Cardiac muscle cell (in vitro differentiated cells and primary cell): ENCODE results near the gene ADSS1. TPM values are rescaled to one million over a fixed set of nuclear protein-coding genes. Genes with fewer than 3 reads are reported as not detected.

Source experiments
- DNase-seq, 2 donors: peaks; one replicate each; pipeline versions ENCODE4 v3.0.0 to v3.0.0-alpha.2; 2010 to 2017; ENCODE audit warnings: low read depth in 1 of 2, low spot score in 1 of 2
- H3K27ac ChIP-seq: fragments of 200-600 bp; sonication (generic); 2 replicates; pipeline ENCODE4 v1.5.1; 2016
- H3K27me3 ChIP-seq: fragments of 200-600 bp; sonication (generic); 2 replicates; pipeline ENCODE4 v1.6.0; 2016; ENCODE audit warnings: control low read depth
- H3K36me3 ChIP-seq: fragments of 200-600 bp; sonication (generic); 2 replicates; pipeline ENCODE4 v1.5.1; 2016; ENCODE audit warnings: control low read depth
- H3K4me1 ChIP-seq: fragments of 200-600 bp; sonication (generic); 2 replicates; pipeline ENCODE4 v1.8.1; 2017; ENCODE audit warnings: low read depth, mild to moderate bottlenecking, mixed run types
- H3K4me3 ChIP-seq: fragments of 200-600 bp; sonication (generic); 2 replicates; pipeline ENCODE4 v1.5.1; 2016; ENCODE audit warnings: mild to moderate bottlenecking
- H3K9me3 ChIP-seq: fragments of 200-600 bp; sonication (generic); 2 replicates; pipeline ENCODE4 v1.5.1; 2017; ENCODE audit warnings: low read depth, mild to moderate bottlenecking, control low read depth
- CTCF ChIP-seq: IDR thresholded peaks from 2 replicates; pipeline ENCODE4 v1.5.1; 2012; ENCODE audit warnings: low read depth, mild to moderate bottlenecking, low read length
- polyA plus RNA-seq: library from polyadenylated mRNA; unstranded; fragments of >200 nt; fragmentation: Nextera tagmentation; extraction: Ambion mirVana; gene quantifications from 2 replicates; pipeline ENCODE4 v1.2.1, GENCODE V29; 2016
- total RNA-seq: library from RNA; depleted of rRNA; stranded (reverse); fragments of >200 nt; gene quantifications from 2 replicates; pipeline ENCODE4 v1.2.3, GENCODE V29; 2016

ADSS1 gene
- total and polyA plus RNA-seq, 2 experiments from 2014 or later = 53.4 to 63.8 TPM

- peak overlapping the region; percentile 69 for H3K27ac ChIP-seq
- H3K4me3 ChIP-seq = peak overlapping the region; percentile 37
- no peak for TF ChIP-seq CTCF
- H3K9me3 ChIP-seq = no peaks in the 10 kb centered on the region
- DNase-seq = peak; percentile 61 to 72
- H3K27me3 ChIP-seq = no peaks in the 10 kb centered on the region
- peaks cover 6% of the 10 kb centered on the region for H3K36me3 ChIP-seq
- peaks cover 33% of the 10 kb centered on the region for H3K4me1 ChIP-seq
Observed at GRCh38 chr14:104795781-104796686, 72.0 kb downstream of the ADSS1 start.

- H3K27me3 ChIP-seq = no peaks in the 10 kb centered on the region
Observed at GRCh38 chr14:104796687-104797081, 72.7 kb downstream of the ADSS1 start.

More at GRCh38 chr14:104796687-104797081, 72.7 kb downstream of the ADSS1 start:
- no peak for TF ChIP-seq CTCF
- peaks cover 33% of the 10 kb centered on the region for H3K4me1 ChIP-seq
- no peaks in the 10 kb centered on the region for H3K9me3 ChIP-seq
- peak overlapping the region; percentile 69 for H3K27ac ChIP-seq
- DNase-seq = no peak
- H3K36me3 ChIP-seq = peaks cover 6% of the 10 kb centered on the region
- no peak overlapping the region for H3K4me3 ChIP-seq

Other genes starting within 250 kb of the ADSS1 start
- 17.1 and 18.4 TPM in 2 replicates for gene C14orf180, start 144.5 kb upstream of the ADSS1 start, total RNA-seq
- gene C14orf180, start 144.5 kb upstream of the ADSS1 start, polyA plus RNA-seq = 13.3 and 19.7 TPM in 2 replicates
- 3.6 and 6.9 TPM in 2 replicates for gene TMEM179, start 119.5 kb upstream of the ADSS1 start, total RNA-seq
- 4.7 and 8.6 TPM in 2 replicates for gene TMEM179, start 119.5 kb upstream of the ADSS1 start, polyA plus RNA-seq
- gene INF2, start 34.6 kb upstream of the ADSS1 start, total RNA-seq = 36.5 and 62.4 TPM in 2 replicates
- 14.1 and 14.5 TPM in 2 replicates for gene INF2, start 34.6 kb upstream of the ADSS1 start, polyA plus RNA-seq
- gene SIVA1, start 28.9 kb downstream of the ADSS1 start, total RNA-seq = 217 and 278 TPM in 2 replicates
- gene SIVA1, start 28.9 kb downstream of the ADSS1 start, polyA plus RNA-seq = 124 and 145 TPM in 2 replicates
- gene AKT1, start 71.5 kb downstream of the ADSS1 start, total RNA-seq = 173 and 190 TPM in 2 replicates
- 218 and 242 TPM in 2 replicates for gene AKT1, start 71.5 kb downstream of the ADSS1 start, polyA plus RNA-seq
- gene ZBTB42, start 76.9 kb downstream of the ADSS1 start, total RNA-seq = 14.4 and 26.4 TPM in 2 replicates
- gene ZBTB42, start 76.9 kb downstream of the ADSS1 start, polyA plus RNA-seq = 7.6 and 9.6 TPM in 2 replicates
- 26.5 and 39.5 TPM in 2 replicates for gene CEP170B, start 141.0 kb downstream of the ADSS1 start, total RNA-seq
- 8.3 and 8.8 TPM in 2 replicates for gene CEP170B, start 141.0 kb downstream of the ADSS1 start, polyA plus RNA-seq
- gene PLD4, start 200.7 kb downstream of the ADSS1 start, total RNA-seq = 0.11 and 0.54 TPM in 2 replicates
- gene PLD4, start 200.7 kb downstream of the ADSS1 start, polyA plus RNA-seq = 0.07 and 1.7 TPM in 2 replicates